ENCODE data around the gene PTK7.
"Not testable (repeated sequence)": the region's sequence is repeated elsewhere in the genome, so short reads cannot be mapped to it uniquely, and the experiment has no call there.

Gene PTK7

GRCh38 chr6:43054206-43054943 lies 21.7 kb upstream of the PTK7 start:
- DNase-seq (ENCODE audit: low read depth) = no peak

- no peak for DNase-seq (ENCODE audit: low read depth)
Measured at GRCh38 chr6:43055966-43056365, 20.1 kb upstream of the PTK7 start.

- no peak for DNase-seq (ENCODE audit: low read depth)
Measured at GRCh38 chr6:43058531-43058930, 17.6 kb upstream of the PTK7 start.

DNA sequence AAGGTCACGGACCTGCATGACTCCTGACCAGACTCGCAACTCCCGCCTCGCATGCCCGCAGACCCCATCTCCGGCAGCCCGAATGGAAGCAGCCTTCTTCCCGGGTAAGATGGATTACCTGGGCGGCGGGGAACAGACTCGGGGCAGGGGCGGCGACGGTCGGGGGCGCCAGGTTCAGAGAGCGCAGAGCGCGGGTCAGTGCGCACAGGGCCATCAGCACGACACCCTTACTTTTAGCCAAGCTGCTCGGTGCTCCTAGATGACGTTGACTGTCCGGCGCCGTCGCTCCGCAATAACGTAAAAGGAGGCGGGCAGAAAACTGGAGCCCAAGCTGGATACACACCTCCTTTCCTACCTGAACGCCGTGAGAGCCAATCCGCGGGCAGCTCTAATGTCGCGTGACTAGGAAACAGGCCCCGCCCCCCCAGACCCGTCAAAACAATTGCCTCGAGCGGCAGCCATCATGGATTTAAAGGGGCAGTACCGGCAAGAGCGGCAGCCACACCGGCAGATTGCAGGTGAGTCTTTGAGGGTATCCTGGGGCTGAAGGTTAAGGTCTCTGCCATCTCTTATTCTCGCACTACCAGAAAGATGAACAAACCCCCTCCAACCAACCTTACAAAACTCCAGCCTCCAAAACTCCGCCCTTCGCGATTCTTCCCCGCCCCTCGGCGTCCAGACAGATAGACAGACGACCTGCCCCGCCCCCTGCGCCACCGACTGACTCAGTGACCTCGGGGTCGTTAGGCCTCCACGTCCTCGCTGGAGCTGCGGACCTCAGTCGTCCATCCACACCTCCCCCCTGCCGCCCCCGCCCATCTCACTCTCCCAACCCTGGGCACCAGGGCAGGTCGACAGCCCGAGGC lies 16.7 kb upstream of the PTK7 start, which contains the start of the genes KLC4 and MRPL2:
Gene KLC4 (plus strand): TSS at position 464 of the 866 bp plus-strand sequence. CDS start 1,705 bp downstream, outside the sequence.
Gene MRPL2 (minus strand): TSS at position 267 of the 866 bp plus-strand sequence. CDS start 53 bp downstream, at position 214.
- peak; percentile 98 for DNase-seq (ENCODE audit: low read depth)

GRCh38 chr6:43060034-43060754 lies 15.9 kb upstream of the PTK7 start:
- no peak for DNase-seq (ENCODE audit: low read depth)

DNA sequence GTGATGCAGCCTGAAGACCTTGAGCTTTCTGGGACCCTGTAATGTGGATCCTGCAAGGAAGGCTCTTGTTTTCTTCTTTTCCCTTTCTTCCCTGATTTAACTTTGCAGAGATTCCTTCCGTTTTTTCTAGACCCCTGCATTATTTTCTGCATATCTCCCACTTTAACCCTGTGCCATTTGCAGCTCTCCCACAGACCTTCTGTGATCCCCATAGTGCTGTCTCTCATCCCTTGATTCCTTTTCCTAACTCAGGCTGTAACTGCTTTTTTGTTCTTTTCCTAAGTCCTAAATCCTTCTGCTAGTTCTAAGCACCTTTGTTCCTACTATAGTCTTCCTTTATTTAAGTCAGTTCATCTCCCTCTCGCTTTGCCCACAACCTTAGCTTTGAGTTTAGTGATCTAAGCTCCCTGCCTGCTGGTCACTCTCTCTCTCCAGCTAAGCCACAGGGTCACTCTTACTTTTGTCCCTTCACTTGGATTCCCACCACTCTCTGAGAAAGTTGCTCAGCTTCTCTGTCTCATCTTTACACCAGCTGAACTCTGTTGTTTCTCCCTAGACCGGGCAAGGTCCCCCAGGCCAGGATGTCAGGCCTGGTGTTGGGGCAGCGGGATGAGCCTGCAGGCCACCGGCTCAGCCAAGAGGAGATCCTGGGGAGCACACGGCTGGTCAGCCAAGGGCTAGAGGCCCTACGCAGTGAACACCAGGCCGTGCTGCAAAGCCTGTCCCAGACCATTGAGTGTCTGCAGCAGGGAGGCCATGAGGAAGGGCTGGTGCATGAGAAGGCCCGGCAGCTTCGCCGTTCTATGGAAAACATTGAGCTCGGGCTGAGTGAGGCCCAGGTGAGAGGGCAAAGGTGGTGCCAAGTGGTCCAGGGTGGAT lies 15.1 kb upstream of the PTK7 start:
- no peak for DNase-seq (ENCODE audit: low read depth)

- DNase-seq (ENCODE audit: low read depth) = no peak
Measured at GRCh38 chr6:43061861-43062260, 14.3 kb upstream of the PTK7 start.

GRCh38 chr6:43062818-43063217 lies 13.3 kb upstream of the PTK7 start:
- no peak for DNase-seq (ENCODE audit: low read depth)

DNA sequence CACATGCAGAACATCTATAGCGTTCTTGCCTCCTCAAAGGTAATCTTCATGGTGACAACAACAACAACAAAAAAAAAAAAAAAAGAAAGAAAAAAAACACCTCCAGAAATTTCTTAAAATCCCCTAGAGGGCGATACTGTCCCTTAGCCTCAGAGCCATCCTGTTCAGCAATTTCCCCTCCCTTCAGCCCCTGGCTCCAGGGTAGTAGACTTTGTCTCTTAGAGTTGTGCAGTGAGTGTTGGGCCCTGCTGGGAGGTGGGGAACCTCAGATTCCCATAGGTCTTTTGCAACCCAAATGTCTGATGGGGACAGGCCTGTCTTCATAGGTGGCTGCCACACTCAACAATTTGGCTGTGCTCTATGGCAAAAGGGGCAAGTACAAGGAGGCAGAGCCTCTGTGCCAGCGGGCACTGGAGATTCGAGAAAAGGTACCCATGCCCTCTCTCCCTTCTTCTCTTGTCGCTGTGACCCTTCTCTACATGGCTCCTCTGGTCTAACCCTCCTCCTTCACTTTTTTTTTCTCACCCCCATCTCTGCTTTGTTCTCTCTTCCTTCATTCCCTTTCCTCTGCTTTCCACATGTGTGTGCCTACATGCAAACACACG lies 6.0 kb upstream of the PTK7 start:
- peak; percentile 79 for DNase-seq (ENCODE audit: low read depth)

- DNase-seq (ENCODE audit: low read depth) = peak; percentile 95
Measured at GRCh38 chr6:43074847-43075669, 1.1 kb upstream of the PTK7 start.

GRCh38 chr6:43076464-43077332 lies 584 bp downstream of the PTK7 start:
- peak; percentile 35 for DNase-seq (ENCODE audit: low read depth)

DNA sequence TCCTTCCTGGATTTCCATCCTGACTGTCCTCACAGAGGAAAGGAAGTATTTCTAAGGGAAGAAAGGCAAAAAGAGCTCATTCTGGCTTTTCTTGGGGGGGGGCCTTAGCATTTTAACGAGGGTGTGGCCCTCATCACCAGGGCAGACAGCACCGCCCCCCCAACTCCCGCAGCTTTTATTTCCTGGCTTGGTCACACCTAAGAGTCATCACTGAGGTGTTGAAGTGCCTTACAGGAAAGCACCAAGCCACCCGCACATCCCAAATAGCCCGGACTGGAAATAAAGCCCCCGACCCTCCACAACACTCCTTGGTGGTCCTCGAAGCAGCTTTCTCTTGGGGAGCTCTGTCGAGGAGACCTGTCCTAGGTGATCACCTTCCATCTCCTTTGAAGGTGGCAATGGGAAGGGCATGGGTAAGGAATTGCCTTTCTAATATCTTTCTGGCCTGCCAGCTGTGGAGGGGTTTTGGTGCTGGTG lies 1.3 kb downstream of the PTK7 start:
- no peak for DNase-seq (ENCODE audit: low read depth)

- peak; percentile 76 for DNase-seq (ENCODE audit: low read depth)
Measured at GRCh38 chr6:43077981-43078511, 1.9 kb downstream of the PTK7 start.

DNA sequence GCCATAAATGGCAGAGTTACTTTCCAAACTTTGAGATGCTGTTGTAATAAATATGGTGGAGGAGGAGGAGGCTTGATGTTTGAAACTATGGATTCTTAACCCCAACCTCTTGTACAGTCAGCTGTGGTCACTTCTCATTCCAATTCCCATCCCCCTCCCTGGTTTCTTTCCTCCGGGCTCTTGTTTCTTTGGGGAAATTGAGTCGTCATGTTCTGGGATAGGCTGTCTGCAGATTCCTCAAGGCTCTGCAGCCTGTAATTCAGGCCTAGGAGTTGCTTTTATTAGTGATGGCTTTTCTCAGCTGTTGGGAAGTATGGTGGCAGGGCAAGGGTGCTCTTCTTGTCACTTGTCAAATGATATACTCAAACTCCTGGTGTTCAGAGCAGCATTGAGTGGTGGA lies 2.6 kb downstream of the PTK7 start:
- DNase-seq (ENCODE audit: low read depth) = peak; percentile 87

DNA sequence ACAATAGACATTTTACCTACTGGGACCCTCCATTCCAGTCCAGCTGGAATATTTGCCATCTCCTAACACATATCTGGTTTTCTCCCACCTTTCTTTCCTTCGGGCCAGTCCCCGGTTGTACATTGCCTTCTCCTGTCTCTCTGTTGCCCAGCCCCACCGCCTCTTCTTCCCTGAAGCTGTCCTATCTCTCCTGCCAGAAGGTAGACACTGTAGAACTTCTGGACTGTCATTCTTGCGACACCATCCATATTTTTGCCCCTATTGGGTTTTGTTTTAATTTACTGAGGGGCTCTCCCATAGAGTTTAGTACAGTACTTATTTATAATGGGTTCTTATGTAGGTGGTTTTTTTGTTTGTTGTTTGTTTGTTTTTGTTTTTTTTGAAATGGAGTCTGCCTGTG lies 4.9 kb downstream of the PTK7 start:
- DNase-seq (ENCODE audit: low read depth) = no peak

- DNase-seq (ENCODE audit: low read depth) = not testable (repeated sequence)
Measured at GRCh38 chr6:43081922-43082321, 5.8 kb downstream of the PTK7 start.

- no peak for DNase-seq (ENCODE audit: low read depth)
Measured at GRCh38 chr6:43082806-43083655, 6.9 kb downstream of the PTK7 start.

Data from amniotic epithelial cell (primary cell).